Left ventricle myocardium inferior (tissue), 1 donor: ENCODE data around the gene RHBDL3. TPM values are rescaled to one million over a fixed set of nuclear protein-coding genes. Genes with fewer than 3 reads are reported as not detected.

Source experiments
- DNase-seq: peaks from one replicate; pipeline ENCODE4 v3.0.0-alpha.2; 2020
- H3K27ac ChIP-seq: fragments of 200-600 bp; replicated peaks from 2 replicates; pipeline ENCODE4 v1.8.0; 2021
- H3K27me3 ChIP-seq: fragments of 200-600 bp; 2 replicates; pipeline ENCODE4 v1.8.0; 2021; ENCODE audit warnings: low read depth
- H3K36me3 ChIP-seq: fragments of 200-600 bp; 2 replicates; pipeline ENCODE4 v1.8.0; 2021
- H3K4me1 ChIP-seq: fragments of 200-600 bp; 2 replicates; pipeline ENCODE4 v1.8.0; 2021
- H3K4me3 ChIP-seq: fragments of 200-600 bp; 2 replicates; pipeline ENCODE4 v1.8.0; 2021; ENCODE audit warnings: mild to moderate bottlenecking, moderate library complexity
- H3K9me3 ChIP-seq: fragments of 200-600 bp; replicated peaks from 2 replicates; pipeline ENCODE4 v1.8.0; 2021
- CTCF ChIP-seq: fragments of 200-600 bp; IDR thresholded peaks from 2 replicates; pipeline ENCODE4 v1.8.0; 2021; ENCODE audit warnings: antibody characterized with exemption, mild to moderate bottlenecking, borderline replicate concordance
- intact Hi-C: fragments of 100-400 bp; cut with micrococcal nuclease; formaldehyde crosslinking; loops from one replicate; pipeline ENCODE4 v1.11.0; 2022
- microRNA-seq: library from miRNA; unstranded; fragments of <30 nt; microRNA quantifications from one replicate; pipeline ENCODE4 v1.2.0, GENCODE V29; 2020
- total RNA-seq: library from RNA; stranded (reverse); fragmentation: NEBNext Ultra II Directional; extraction: Animal tissue kit (Norgen Biotek cat#: 25700); gene quantifications from one replicate; pipeline ENCODE4 v1.2.1, GENCODE V29; 2021
- donor health status: DM: no; HTN: yes; CAD: no; lungs with severe emphysema.

RHBDL3 gene
- total RNA-seq, 1 donor from 2014 or later = 4.7 TPM

- Histone ChIP-seq H3K9me3 (no peaks in the 10 kb centered on the region), H3K27ac (no peak overlapping the region), H3K4me3 (no peak overlapping the region), H3K4me1 (peaks cover 3% of the 10 kb centered on the region), H3K36me3 (peaks cover 96% of the 10 kb centered on the region), H3K27me3 (no peaks in the 10 kb centered on the region)
- no peak for TF ChIP-seq CTCF
- no peak for DNase-seq
- intact Hi-C loops = no loop called here
Observed at GRCh38 chr17:32370426-32370825, 104.8 kb downstream of the RHBDL3 start.

Small RNAs within 50 kb of the gene (microRNA-seq; reads per million reads assigned to microRNA genes)
- not detected for gene MIR632

Other genes starting within 250 kb of the RHBDL3 start
- gene RHOT1, start 123.3 kb upstream of the RHBDL3 start, total RNA-seq = 56.9 TPM
- 22.5 TPM for gene C17orf75, start 76.3 kb downstream of the RHBDL3 start, total RNA-seq
- gene ZNF207, start 84.3 kb downstream of the RHBDL3 start, total RNA-seq = 54.5 TPM
- 63.7 TPM for gene PSMD11, start 178.7 kb downstream of the RHBDL3 start, total RNA-seq
- 1.5 TPM for gene CDK5R1, start 221.2 kb downstream of the RHBDL3 start, total RNA-seq